GM11168 (cell line): Measurements from ENCODE around the gene STOX2.
"Not testable (repeated sequence)": the region's sequence is repeated elsewhere in the genome, so short reads cannot be mapped to it uniquely, and the experiment has no call there.

Source experiments
- in situ Hi-C: fragments of 300-500 bp; cut with MboI; formaldehyde crosslinking; loops from one replicate; pipeline ENCODE4 v1.12.0; 2022; ENCODE audit warnings: low sequenced_read_pairs; ENCODE audit not compliant: unreplicated experiment

STOX2 gene

DNA sequence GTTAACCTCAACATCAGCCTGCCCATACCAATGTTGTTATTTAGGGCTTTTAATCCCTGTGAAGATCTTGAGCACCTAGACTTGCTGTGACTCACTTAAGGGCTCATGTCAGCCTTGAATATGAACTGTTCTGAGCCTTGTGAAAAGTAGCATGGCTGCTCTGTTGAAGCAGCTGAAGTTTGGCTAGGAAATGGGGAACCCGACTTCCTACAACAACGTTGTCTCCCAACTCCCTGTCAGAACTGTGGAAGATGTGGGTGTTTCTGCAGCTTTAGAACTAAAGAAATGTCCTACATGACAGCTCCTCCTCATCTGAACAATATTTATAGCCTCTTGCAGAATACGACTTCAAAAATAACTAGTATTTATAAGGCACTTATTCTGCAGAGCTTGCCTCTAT, 27.5 kb downstream of the STOX2 start:
- in situ Hi-C loops, result no loop called here

DNA sequence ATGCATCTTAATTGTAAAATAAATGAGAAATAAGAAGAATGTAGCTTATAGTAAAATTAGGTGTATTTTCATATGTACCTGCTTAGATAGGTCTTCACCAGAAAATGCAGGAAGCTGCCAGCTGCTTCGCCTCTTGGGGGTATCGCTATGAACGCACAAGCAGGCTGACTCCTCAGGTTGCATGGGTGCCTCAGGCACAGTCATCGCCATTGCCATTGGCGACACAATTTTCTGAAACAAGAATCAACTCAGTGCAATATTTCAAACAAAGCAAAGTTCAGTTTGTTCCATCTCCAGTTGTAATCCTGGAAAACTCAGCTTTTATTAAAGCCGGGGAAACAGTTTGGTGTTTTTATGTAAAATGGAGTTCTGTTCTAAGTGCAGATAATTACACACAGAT, 29.7 kb downstream of the STOX2 start:
- in situ Hi-C loops, result no loop called here

DNA sequence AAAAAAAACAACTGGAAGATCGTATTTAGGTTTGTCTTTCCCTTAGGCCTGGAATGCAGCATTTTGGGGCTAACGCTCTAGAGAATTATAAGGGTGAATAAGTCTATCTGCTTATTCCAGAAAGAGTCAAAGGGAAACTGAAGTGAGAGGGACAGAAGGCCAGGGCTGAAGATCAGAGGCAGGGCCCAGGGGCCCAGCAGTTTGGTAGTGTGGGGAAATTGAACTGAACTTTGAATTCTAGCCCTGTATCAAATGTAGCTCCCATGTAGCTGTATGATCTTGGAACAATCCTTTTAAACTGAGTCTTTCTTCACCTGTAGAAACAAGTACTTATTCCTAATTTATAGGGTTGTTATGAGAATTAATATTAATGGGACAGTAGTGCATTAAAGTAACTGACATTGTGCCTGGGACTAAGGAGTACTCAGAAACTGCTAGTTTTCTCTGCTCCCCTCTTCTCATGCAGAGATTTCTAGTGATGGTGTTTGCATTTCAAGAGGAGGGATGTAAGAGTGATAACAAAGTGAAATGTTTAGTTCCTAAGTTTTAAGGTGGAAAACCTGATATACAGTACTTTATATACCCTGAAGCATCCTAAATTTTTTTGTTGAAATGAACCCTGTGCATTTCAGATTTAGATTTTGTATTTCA, 30.4 kb downstream of the STOX2 start:
- in situ Hi-C loops, result no loop called here

DNA sequence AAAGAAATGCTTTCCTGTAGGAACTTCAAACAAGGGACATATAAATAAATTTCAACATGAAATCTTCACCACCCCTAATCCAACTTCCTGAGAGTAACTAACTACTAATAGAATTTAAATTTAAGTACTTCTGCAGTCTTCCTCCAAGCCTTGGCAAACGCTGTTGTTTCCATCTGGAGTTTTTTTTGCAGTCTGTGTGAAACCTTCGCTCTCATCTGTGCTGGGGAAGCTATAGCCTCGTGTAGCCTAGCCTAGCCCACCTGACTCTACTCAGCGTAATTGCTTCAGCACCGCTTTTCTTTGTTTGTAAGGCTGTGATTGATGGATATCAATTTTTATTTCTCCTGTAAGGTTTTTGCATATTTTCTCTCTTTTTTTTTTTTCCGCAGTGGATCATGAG, 30.9 kb downstream of the STOX2 start:
- in situ Hi-C loops, result no loop called here

DNA sequence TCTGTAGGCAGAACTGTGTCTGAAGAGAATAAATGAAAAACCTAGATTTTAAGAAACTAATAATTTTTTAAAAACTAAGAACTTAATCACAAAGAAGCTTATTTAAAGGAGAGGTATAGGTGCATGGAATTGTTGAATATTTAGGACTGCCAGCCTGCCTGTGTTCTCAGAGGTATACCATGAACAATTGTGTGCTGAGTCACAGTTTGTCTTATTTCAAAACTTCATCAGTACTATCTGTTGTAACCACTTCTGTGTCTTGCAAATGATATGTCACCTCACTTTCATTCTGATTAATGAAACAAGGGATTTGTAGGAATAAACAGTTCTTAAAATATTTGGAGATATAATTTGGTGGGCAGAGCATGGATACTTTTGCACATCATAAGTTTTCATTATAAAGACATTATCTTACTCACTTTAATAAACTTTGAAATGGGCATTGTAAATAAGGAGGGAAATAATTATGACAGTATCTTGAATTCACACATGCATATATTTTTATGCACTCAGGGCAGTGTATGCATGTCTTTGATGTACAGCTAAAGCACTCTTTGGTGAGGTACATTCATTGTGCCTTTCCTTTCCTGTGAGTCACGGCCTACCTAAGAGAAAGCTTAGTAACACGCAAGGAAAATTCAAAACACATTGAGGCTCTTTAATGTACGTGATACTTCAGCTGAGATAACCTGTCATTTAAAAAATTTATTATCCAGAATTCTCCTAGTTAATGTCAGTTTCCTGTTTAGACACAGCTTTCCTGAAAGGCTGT, 31.7 kb downstream of the STOX2 start:
- in situ Hi-C loops, result no loop called here

DNA sequence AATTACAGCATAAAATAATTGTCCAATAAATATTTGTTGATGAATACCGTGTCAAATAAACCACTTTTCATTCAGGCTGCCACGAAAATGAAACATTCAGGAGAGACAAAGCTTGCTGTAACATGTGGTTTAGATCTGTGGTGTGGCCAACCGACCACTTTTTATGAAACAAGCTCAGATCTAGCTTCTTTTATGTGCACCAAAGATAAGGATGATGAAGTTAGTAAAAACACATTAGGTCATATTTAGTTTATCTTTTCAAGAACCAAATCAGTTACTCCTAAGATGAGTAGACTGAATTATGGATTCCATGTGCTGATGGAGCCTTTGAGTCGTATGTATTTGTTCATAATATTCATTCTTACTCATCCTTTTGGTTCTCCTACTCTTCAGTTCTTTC, 35.8 kb downstream of the STOX2 start:
- in situ Hi-C loops, result no loop called here

DNA sequence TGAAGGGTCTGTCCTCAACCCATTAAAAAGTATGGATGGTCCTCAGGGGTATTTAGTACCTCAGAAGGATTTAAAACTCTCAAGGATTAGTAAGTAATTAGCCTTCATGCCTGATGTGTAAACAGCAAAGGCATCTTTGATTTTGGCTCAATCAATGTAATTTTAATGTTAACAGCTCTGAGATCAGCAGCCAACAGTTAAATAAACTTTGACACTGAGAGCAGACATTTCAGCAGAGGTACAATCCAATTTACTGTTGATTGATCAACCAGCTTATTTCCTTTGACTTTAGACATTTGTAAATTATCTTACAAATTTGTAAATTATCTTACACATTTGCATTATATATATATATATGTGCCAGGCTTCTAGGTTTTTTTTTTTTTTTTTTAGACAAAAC, 36.9 kb downstream of the STOX2 start:
- in situ Hi-C loops, result no loop called here

DNA sequence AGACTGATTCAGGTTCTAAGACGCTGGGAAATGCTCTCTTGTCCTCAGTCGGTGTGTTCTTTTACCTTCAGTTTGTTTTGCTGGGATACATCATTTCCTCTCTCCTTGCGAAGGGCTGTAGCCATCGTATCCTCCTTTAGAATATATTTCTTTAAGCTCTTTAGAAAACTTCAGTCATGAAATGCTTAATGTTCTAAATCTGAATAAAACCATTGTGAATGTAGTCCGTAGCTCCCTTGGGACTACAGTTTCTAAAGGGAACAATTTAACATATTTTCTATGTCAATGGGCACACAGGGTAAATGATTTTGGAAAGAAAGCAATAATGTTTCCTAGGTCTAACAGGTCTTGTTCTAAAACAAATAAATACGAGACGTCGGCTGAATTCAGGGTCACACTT, 40.6 kb downstream of the STOX2 start:
- in situ Hi-C loops, result no loop called here

DNA sequence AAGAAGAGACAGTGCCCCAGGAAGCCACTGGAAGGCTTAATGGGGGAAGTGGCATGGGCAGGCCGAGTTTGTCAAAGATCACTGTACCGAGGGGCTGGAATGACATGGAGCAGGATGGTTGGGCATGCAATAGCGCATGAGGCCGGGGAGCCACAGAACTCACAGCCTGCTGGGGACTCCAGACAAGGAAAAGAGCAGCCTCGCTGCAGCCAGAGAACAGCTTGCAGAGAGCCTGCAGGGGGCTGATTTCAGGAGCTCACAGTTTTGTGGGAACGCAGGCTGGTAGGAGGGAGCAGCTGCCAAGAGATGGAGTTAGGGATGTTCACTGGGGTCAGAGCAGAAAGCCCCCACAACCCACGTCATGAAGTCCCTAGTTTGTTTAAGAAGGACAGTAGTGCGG, 45.4 kb downstream of the STOX2 start:
- in situ Hi-C loops, result no loop called here

DNA sequence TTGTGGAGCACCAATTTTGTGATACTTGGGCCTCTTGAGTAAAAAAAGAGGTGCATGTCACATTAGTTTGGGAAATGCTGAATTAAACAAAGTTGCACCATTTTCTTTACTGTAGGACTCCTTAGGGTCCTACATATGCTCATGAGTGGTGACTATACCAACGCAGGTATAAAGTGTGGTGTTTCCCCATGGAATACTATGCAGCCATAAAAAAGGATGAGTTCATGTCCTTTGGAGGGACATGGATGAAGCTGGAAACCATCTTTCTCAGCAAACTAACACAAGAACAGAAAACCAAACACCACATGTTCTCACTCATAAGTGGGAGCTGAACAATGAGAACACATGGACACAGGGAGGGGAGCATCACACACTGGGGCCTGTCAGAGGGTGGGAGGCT, 47.5 kb downstream of the STOX2 start:
- in situ Hi-C loops, result not testable (repeated sequence)

DNA sequence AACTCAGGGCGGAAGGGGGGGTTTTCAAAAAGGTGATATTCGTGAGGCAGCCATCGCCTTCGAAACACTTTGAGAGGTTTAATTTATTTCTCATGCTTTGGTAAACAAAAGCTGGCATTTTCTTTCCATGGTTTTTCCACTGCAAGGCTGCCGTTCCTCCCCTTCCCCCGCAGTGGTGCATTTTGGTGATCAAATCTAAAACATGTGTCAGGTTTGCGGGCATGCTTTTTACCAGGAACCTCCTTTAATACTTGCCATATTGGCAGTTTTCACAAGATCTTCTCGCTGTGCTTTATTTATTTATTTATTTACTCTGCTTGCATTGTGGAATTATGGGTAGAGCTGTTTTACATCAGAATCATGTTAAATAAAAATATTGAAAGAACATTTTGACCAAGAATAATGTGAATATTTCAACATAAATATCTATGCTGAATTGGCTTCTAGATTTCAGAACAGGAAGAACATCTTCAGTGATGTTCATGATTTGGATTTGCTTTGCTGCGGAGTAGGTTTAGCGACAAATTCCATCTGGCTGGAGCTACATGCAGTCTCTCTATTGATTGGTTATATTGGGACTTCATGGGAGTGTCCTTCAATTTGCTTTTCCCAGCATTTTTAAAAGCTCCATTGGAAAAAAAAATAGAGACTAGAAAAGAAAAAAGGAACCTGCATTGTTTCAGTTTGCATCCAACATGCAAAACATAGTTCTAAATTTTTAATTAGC, 54.4 kb downstream of the STOX2 start:
- in situ Hi-C loops, result no loop called here

DNA sequence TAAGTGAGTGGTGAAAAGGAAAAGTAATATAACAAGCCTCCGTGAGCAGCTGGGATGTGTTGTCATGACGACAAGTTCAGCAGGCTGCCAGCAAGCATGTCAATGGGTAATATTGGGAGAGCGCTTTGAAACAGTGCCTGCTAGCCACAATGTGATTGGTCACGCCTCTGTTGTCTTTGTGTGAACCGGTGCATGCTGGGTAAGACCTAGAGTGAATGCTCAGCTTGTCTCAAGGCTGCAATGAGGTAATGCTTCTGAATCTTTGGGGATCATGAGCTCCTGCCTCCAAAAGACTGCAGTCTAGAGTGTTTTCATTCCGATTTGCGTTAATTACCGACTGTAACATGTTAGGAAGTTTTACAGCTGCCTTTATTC, 54.9 kb downstream of the STOX2 start:
- in situ Hi-C loops, result no loop called here

DNA sequence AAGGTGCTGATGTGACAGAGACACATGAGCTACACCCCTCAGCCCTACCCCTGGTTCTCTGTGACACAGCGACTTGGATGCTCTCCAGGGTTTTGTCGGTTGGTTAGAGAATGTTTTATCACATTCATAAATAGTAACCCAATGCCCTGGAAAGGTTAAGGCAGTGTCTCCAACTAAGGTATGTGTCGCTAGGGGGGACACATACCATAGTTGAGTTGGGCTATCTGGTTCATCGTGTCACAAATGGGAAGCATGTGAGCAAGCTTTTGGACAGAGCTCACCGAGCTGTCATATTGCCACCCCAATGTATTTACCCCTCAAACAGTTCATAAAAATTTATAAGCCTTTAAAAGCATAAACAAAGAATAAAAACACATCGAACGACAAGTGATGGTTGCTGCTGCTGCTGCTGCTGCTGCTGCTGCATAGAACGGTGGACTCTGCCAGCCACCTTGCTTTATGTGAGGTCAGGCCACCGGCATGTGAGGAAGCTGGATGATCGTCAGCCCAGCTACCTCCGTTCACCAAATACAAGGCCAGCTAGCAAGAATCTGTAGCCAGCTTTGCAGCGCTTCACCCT, 55.9 kb downstream of the STOX2 start:
- in situ Hi-C loops, result no loop called here

DNA sequence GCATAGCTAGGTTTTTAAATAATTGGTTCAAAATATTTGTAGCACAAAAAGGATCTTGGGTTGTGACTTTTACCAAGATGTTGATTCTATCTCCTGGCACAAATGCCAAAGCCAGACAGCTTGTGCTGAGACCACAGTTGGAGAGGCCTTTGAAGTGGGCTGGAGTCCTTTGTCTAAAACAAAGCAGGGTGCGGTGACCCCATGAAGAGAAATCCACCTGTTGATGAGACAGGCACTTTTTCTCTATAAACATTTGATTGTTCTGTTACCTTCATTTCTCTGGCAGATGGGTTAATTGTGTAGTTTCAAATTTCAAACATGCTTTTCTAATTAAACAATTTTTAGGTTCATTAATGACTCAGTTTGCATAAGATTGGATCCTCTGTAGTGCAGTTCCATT, 56.7 kb downstream of the STOX2 start:
- in situ Hi-C loops, result no loop called here

DNA sequence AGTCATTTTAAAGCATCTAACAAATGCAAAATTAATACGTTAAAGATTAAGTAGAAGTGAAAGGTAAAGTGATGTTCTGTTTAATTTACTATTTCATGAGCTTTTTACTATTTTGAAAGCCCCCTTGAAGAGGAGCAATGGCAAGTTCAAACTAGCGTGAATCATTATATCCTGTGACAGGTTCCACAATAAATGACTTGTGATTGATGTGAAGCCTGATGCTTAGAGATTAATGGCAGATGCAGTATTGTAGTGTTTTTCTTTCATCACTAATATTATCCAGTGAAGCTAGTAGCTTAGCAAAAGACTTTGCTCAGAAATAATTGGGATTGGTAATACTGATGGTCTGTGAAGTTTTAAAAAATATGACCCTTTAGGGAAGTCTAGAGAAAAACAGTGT, 57.3 kb downstream of the STOX2 start:
- in situ Hi-C loops, result no loop called here

DNA sequence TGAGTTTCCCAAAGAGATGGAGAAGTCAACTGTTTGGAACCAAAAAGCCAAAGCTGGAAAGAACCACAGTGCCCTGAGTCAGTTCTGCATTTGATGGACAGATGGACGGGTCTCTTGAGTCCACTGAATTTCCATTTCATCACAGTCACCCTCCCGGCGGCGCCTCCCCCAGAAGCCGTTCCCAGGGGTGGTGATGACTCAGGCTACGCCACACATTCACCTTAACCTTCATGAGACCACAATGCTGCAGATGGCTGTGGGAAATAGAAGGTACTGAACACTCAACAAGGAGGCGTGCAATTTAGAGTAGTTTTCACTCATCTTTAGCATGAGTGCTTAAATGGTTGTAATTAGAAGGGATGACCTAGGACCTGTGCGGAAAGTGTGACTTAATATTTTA, 61.3 kb downstream of the STOX2 start:
- in situ Hi-C loops, result no loop called here

DNA sequence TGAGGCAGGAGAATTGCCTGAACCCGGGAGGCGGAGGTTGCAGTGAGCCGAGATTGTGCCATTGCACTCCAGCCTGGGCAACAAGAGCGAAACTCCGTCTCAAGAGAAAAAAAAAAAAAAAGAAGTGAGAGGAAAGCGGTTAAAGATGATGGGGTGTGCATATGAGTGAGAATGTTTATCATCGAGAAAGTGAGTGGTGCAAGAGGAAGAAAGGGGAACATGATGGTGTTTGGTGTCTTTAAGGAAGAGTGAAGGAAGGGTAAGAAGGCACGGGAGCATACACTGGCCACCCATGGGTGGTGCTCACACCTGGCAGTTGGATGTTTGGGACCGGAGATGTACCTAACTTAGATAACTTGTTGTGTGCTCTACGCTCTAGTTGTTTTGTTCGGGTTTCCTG, 62.2 kb downstream of the STOX2 start:
- in situ Hi-C loops, result no loop called here

DNA sequence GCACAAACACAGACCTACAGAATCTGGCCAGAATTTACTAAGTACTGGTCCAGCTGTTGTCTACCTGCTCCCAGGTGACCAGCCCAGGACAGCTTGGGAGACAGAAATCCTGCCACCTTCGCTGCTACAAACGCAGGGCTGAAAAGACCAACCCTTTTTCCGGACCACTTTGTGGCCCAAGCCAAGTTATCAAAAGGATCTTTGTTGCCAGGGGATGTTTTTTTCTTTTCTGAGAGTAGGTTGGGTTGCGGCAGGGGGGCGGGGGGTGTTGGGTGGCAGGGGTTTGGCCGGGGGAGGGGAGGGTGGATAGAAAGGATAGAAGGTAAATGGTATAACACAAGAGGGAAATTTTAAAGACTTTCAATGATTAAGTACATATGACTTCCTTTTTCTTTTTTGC, 63.4 kb downstream of the STOX2 start:
- in situ Hi-C loops, result no loop called here

DNA sequence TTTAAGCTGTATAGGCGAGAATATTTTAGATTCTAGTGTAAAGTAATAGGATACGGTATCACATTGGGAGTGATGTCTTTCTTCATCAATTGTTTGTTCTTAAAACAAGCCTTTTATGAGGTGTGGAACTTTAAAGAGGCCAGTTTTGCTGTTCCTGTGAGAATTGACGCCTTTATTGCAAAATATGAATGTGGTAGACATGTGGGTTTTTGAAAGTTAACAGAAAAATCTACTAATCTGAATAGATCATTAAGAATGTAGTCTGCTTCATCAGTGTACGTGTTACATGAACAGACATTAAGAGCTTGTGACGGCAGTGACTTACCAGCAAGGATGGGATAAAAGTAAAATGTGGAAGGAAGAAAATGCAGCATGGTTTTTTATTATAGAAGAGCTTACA, 63.8 kb downstream of the STOX2 start:
- in situ Hi-C loops, result no loop called here

DNA sequence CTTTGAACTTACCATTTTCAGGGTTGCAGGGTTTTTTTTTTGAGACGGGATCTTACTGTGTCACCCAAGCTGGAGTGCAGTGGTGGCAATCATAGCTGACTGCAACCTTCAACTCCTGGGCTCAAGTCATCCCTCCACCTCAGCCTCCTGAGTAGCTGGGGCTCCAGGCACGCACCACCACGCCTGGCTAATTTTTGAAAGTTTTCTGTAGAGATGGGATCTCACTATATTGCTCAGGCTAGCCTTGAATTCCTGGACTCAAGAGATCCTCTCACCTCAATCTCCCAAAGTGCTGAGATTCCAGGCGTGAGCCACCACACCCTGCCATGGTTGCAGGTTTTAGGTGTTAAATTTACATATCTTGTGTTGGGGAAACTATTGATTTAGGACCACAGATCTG, 64.5 kb downstream of the STOX2 start:
- in situ Hi-C loops, result no loop called here

DNA sequence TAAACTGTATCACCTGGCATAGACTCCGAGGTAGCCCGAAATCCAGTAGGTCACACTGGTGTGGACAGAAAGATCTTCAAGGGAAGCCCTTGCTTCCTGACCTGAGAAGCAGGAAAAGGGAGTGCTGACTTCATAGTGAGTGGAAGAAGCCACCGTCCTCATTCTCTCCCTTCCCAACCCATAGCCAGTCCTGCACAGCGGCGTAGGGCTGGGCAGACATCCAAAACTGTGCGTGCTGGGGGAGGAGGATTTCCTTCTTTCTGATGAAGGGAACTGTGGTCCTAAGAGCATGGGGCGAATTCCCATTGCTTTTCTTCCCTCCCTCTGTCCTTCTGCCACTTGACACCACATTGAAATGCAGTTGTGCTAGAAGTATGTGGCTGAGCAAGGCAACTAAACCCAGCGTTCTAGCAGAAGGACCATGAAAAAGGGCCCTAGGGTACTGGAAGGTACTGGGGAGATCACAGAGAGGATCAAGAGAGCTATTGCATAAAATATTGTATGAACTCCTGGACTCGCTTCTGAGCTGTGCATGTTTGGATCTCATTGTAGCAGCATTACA, 66.9 kb downstream of the STOX2 start:
- in situ Hi-C loops, result no loop called here
